Muscle of back (tissue), 11 donors: Measurements from ENCODE around the gene MAD1L1. TPM values are rescaled to one million over a fixed set of nuclear protein-coding genes. Genes with fewer than 3 reads are reported as not detected.
"Not testable (repeated sequence)": the region's sequence is repeated elsewhere in the genome, so short reads cannot be mapped to it uniquely, and the experiment has no call there.

Experiments used
- DNase-seq, 3 donors: peaks; one replicate each; pipeline versions ENCODE4 v3.0.0 to v3.0.0-alpha.2; 2013
- polyA plus RNA-seq, 10 donors: library from polyadenylated mRNA; unstranded; fragments of 120-200 nt; gene quantifications; one replicate each; pipeline ENCODE4 v1.2.1, GENCODE V29; 2013; ENCODE audit not compliant: insufficient read length in 10 of 10

Gene MAD1L1
- polyA plus RNA-seq, 10 donors: 15.4 to 25.7 (median 22.0) TPM

GRCh38 chr7:1868516-1869165, 364.1 kb downstream of the MAD1L1 start:
- DNase-seq: no peak

DNA sequence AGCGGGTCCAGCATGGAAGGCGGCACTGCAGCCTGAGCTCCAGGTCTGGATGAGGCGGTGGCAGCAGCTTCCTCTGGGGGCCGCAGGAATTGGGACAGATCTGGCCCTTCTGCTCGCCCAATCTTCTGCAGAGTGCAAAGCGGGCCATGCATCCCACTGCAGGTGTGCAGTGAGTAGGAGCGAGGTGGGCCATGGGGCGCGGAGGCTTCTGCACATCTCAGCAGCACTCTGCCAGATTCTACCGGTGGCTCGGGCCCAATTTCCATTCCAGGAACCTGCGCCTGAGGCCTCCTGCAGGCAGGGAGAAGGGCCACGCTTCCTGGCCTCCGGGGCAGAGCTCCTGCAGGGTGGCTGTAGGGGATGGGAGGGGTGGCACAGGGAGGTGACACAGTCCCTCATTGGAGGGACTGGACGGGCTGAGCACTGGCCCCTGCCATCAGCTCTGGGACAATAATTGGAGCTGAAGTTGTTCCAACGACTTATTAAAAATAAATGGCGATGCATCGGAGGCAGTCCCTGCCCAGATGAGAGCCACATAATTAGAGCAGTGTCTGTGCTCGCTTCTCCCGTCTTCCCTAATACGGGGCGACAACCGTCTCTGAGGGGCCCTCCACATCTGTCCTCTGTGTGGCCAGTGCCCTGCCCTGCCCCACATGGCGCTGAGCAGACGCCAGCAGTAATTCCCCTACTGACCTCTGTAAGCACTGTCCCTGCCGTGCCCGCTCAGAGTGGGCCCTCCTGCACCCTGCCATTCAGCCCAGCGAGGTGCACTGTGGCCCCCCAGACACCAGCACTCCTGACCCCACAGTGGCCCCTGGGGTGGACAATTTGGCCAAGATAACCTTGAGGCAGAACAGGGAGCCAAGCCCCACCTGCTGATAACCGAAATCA, 365.1 kb downstream of the MAD1L1 start:
- no peak for DNase-seq

- no peak for DNase-seq
Observed at GRCh38 chr7:1866601-1867000, 366.1 kb downstream of the MAD1L1 start.

DNA sequence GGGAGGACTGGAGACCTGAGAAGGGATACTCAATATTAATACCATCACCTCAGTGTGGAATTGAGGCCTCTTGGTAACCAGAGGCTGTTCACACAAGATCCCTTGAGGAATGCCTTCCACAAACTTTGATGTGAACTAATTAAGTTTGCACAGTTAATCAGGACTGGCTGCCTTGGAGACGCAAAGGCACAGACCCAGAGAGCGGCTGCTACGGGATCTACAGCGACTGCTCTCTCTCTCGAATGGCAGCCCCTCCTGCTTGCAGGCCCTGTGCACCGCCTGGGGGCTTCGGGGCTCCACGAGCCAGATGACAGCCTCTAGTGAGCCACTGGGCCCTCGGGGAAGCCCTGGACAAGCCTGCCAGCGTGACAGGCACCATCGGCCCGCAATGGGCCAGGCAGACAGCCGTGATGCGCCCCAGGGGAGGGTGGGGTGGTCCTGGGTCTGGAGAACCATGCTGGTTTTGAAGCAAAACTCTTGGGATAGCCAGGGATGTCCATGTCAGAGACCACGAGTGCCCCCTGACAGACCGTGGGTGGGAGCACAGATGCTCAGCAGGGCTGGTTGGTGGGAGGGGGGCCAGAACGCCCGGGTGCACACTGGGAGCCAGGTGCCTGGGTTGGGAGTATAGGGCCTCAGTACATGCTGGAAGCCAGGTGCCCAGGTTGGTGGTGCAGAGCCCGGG, 367.0 kb downstream of the MAD1L1 start:
- DNase-seq: no peak

GRCh38 chr7:1865000-1865555, 367.7 kb downstream of the MAD1L1 start:
- DNase-seq: no peak

GRCh38 chr7:1864161-1864940, 368.4 kb downstream of the MAD1L1 start:
- no peak for DNase-seq

DNA sequence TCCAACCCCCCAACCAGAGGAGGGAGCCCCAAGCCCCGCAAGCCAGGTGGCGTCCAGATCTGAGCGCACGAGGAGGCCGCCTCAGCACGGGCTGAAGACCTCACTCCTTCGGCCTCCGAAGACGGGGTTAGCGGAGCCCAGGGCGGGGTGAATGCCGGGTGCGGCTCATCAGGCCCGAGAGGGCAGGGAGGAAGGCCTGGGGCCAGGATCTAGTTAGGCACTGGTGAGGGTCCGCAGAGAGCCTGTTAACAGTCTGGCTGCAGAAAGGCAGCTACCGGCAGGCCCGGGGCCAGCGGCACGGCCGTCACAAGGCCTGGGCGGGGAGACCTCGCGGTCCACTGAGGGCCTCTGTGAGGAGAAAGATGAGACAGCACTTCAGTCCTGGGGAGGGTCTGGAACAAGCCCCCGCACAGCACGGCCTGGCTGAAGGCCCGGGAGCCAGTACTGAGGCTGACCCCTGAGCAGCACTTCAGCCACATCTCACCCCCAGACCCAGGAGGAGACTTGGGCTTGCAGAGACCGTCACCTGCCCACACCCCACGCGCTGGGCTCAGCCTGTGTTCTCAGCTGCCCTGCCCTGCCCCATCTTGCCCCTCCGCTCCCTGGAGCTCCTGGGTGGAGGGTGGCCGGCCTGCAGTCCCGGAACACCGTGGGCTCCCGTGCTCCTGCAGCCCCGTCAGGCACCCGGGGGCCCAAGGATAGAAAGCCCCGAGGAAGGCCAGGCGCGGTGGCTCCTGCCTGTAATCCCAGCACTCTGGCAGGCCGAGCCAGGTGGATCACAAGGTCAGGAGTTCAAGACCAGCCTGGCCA, 369.4 kb downstream of the MAD1L1 start:
- DNase-seq: peak in 1 of 3 donors; percentile 55

GRCh38 chr7:1862560-1862959, 370.2 kb downstream of the MAD1L1 start:
- peak in 1 of 3 donors; percentile 45 for DNase-seq

GRCh38 chr7:1861799-1862458, 370.8 kb downstream of the MAD1L1 start:
- no peak for DNase-seq

DNA sequence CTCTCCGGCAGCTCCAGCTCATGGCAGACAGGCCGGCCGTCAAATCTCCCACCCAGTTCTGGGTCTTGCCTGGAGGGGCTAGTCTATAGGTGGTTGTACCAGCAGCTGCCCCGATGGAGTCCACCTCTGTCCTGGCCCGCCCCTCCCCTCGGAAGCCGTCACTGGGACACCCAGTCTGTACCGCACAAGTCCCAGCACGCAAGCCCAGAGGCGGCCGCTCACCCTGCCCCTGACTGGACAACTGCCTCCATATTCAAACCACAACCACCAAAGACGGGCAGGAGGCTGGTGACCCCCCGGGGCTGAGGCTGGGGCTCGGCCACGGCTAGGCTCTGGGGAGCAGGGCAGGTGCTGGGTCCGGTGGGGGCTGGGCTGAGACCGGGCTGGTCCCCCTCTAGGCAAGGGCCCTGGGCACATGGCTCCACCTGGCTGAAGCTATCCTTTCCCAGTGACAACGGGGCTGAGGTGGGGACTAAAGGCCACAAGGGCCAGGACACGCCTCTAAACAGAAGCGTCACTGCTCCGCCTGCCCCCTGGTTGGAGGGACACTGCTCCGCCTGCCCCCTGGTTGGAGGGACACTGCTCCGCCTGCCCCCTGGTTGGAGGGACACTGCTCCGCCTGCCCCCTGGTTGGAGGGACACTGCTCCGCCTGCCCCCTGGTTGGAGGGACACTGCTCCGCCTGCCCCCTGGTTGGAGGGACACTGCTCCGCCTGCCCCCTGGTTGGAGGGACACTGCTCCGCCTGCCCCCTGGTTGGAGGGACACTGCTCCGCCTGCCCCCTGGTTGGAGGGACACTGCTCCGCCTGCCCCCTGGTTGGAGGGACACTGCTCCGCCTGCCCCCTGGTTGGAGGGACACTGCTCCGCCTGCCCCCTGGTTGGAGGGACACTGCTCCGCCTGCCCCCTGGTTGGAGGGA, 371.6 kb downstream of the MAD1L1 start:
- DNase-seq: not testable (repeated sequence)

- DNase-seq: no peak
Observed at GRCh38 chr7:1859266-1860035, 373.3 kb downstream of the MAD1L1 start.

- no peak for DNase-seq
Observed at GRCh38 chr7:1858435-1859265, 374.1 kb downstream of the MAD1L1 start.

GRCh38 chr7:1857487-1858421, 375.0 kb downstream of the MAD1L1 start:
- DNase-seq: no peak

GRCh38 chr7:1856888-1857441, 375.8 kb downstream of the MAD1L1 start:
- DNase-seq: peak in 1 of 3 donors; percentile 4

- peak in 1 of 3 donors; percentile 5 for DNase-seq
Observed at GRCh38 chr7:1856161-1856887, 376.4 kb downstream of the MAD1L1 start.
